CD4-positive, alpha-beta T cell treated with Interferon alpha-2 for 1 hour (primary cell): ENCODE results near the gene SDHA.
"Not testable (repeated sequence)": the region's sequence is repeated elsewhere in the genome, so short reads cannot be mapped to it uniquely, and the experiment has no call there.

Experiments
- DNase-seq, 2 donors: peaks; one replicate each; pipeline ENCODE4 v3.0.0-alpha.2; 2020 to 2022

Gene SDHA

DNA sequence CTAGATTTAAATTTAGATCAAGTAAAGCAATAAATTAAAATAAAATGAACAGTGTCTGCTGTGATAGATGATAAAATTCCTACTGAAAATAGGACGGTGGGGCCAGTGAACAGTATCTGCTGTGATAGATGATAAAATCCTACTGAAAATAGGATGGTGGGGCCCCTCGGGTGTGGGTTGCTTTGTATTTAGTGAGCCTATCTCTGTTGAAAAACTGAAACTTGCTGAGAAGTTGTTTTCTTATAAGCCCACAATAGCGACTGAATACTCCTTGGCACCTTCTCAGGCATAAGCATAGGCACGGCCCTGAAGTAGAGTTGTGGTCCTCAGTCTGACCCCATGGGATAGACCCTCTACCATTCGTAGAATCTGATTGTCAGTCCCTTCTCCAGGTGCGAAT, 5.7 kb downstream of the SDHA start:
- no peak for DNase-seq

DNA sequence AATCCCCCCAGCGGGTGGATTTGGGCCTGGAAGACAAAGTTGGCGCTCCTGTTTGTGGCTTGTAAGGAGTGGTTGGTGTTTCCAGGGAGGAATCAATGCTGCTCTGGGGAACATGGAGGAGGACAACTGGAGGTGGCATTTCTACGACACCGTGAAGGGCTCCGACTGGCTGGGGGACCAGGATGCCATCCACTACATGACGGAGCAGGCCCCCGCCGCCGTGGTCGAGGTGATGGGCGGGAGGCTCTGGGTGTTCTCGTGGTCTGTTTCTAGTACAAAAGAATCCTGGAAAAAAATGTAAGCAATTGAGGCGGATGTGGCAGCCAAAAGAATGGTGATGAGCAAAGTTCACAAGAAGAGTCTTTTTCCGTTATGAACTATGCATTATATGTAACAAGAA, 7.2 kb downstream of the SDHA start:
- DNase-seq: no peak

DNA sequence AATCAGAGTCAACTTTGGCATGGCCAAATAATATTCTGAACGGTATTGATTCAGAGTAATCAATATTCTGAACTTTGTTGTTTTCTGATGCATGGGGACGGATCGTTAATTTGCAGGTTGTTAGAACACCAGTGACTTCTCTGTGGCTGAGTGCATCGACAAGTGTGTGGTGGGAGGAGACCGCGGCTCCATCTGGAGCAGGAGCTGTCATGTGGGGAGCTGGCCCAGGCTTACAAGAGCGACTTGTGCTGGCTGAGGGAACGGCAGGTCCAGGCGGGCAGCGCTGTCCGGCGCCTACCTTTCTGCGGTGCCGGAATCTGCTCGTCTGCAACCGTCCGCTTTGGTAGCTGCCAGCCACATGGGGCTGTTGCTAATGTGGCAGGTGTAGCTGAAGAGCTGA, 9.3 kb downstream of the SDHA start:
- not testable (repeated sequence) for DNase-seq

DNA sequence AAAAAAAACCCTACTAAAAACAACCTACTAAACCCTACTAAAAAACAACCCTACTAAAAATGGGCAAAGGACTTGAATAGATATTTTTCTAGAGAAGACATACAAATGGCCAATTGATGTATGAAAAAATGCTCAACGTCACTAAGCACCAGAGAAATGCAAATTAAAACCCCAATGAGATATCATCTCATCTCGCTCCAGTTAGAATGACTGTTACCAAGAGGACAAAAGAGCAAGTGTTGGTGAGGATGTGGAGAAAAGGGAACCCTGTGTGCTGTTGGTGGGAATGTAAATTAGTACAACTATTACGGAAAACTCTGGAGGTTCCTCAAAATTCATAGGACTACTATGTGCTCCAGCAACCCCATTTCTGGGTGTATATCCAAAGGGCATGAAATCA, 10.8 kb downstream of the SDHA start:
- no peak for DNase-seq

DNA sequence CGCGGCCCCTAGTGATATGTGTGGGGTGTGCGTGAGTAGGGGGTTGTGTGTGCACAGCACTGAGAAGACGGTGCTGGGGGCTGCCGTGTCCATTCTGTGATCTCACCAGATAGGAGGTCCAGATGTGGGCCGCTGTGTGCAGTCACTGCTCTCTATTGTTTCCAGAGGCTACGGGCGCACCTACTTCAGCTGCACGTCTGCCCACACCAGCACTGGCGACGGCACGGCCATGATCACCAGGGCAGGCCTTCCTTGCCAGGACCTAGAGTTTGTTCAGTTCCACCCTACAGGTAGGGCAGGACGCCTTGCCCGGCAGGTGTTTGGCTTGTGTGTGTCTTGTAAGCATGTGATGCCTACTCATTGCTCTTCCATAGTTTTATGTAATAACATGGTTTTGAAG, 12.6 kb downstream of the SDHA start:
- DNase-seq: no peak

DNA sequence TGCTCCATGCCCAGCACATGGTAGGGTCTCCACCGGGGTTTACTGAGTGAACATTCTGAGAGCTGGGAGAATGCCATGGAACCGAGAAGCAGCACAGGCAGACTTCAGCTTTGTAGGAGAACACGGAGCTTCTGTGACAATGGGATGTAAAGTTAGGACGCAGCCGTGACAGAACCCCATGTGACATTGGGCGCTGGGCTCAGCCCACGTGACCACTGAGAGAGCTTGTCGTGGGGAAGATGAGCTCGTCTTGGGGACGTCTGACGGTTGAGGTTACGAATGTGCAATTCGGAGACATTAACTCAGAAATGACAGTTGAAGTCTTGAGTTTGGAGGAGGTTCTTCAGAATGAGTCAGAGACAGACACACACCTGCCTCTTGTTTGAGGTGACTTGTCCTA, 13.5 kb downstream of the SDHA start:
- DNase-seq: no peak

DNA sequence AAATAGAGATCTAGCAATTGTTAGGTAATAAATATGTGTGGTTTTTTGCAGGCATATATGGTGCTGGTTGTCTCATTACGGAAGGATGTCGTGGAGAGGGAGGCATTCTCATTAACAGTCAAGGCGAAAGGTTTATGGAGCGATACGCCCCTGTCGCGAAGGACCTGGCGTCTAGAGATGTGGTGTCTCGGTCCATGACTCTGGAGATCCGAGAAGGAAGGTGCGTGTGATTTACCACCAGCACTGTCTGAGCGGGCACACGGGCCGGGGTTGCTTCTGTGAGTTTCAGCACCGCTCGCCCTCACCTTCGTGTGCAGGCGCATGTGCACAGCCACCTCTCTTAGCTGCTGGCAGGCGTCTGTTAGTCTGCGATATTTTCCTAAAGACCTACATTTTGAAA, 15.3 kb downstream of the SDHA start:
- DNase-seq: not testable (repeated sequence)

DNA sequence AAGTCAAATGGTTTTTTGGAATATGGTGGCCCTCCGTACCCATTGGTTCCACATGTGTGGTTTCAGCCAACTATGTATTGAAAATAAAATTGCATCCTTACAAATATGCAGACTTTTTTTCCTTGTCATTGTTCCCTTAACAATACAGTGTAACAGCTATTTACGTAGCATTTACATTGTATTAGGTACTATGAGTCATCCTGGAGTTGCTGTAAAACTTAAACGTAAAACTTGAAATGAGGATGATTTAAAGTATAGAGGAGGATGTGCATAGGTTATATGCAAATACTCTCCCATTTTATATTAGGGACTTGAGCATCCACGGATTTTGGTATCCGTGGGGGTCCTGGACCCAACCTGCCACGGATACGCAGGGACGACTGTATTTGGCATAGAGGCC, 16.3 kb downstream of the SDHA start:
- DNase-seq: no peak

DNA sequence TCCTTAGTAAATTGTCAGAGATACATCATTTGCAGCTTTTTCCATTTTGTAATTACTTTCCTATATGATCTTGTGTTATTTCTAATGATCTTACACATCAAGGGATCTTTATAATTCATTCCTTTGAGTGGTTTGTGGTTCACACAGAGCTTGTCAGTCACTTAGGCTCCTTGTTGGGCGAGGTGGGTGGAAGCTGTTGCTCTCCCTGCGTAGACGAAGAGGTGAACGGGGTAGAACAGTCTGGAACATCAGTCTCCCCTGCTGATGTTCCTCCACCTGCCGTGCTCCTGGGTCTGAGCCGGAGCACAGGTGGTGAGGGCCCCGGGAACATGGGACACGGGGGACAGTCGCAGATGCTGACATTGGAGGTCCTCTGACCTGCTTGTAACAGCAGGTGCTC, 17.4 kb downstream of the SDHA start:
- not testable (repeated sequence) for DNase-seq

DNA sequence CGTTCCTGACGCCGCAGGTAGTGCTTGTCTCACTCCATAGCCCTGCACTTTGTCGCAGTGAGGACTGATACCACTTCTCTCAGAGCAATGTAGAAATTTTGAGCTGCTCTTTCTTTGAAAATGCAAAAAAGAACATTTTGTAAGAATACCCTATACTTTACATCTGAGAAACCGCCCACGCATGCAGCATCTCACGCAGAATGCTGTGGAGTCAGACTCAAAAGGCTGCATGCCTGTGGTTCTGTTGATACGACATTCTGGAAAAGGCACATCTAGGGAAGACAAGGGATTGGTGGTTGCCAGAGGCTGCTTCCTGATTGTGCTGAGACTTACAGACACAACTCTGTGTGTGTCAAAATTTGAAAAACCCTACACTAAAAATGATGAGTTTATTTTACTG, 19.8 kb downstream of the SDHA start:
- not testable (repeated sequence) for DNase-seq

DNA sequence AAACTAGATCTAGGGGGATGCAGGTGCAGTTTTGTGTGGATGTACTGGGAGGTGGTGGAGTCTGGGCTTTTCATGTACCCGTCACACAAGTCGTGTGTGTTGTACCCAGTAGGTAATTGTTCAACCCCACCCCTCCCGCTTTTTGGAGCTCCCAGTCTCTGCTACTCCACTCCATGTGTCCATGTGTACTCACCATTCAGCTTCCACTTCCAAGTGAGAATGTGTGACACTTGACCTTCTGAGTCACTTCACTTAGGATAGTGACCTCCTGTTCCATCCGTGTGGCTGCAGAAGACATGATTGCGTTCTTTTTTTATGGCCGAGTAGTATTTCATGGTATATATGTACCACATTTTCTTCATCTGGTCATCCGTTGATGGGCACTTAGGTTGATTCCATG, 22.4 kb downstream of the SDHA start:
- not testable (repeated sequence) for DNase-seq

DNA sequence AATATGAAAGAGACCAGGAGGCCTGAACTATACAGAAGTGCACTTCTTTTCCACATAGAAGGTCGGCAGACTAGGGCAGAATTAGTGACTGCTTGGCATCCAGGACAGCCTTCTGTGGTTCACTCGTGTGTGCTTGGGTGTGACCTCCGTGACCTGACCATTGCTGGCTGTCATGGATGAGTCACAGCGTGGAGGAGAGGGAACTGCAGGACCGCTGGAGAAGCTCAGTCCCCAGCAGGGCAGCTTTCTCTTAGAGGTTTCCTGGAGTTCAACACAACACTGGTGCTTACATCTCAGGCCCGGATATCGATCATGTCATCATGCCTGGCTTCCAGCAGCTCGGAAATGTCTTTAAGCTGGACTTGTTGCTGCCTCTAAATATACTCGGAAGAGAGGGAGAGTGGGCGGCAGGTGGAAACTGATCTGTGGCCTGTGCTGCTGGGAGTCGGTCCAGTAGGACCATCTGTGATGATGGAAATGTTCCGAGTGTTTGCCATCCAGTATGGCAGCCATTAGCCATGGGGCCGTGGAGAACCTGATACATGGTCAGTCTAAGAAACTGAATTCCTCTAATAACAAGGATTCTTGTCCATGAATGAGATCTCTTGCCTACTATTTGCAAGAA, 23.0 kb downstream of the SDHA start:
- not testable (repeated sequence) for DNase-seq

DNA sequence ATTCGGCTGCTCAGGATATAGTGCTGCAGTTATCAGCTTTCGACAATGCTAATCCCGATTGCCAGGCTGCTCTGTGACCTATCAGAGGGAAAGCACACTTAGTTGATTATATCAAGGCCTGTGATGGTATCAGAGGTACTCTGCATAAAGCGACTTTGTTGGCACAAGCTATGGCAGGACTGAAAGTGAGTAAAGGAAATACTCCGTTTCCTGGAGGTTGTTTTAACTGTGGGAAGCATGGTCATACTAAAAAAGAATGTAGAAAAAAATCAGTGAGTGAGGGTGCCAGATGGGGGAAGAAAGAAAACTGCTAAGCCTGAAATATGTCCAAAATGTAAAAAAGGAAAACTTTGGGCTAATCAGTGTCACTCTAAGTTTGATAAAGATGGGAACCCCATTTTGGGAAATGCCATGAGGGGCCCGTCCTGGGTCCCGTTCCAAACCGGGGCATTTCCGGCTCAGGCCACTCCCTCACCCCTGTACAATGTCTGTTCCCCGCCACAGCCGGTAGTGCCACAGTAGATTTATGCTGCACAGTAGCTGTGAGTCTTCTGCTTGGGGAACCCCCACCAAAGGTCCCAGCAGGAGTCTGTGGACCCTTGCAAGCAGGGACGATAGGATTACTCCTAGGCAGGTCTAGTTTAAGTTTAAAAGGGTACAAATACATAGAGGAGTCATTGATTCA, 25.7 kb downstream of the SDHA start:
- not testable (repeated sequence) for DNase-seq

DNA sequence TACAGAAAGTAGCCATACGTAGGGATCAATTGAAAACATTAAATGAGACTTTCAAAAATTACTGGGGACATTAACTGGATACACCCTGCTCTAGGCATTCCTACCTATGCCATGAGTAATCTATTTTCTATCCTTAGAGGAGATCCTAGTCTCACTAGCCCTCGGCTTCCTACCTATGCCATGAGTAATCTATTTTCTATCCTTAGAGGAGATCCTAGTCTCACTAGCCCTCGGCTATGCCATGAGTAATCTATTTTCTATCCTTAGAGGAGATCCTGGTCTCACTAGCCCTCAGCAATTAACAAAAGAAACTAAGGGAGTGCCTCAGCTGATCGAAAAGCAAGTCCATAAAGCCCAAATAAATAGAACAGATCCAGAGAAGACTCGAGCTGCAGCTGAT, 27.6 kb downstream of the SDHA start:
- not testable (repeated sequence) for DNase-seq

DNA sequence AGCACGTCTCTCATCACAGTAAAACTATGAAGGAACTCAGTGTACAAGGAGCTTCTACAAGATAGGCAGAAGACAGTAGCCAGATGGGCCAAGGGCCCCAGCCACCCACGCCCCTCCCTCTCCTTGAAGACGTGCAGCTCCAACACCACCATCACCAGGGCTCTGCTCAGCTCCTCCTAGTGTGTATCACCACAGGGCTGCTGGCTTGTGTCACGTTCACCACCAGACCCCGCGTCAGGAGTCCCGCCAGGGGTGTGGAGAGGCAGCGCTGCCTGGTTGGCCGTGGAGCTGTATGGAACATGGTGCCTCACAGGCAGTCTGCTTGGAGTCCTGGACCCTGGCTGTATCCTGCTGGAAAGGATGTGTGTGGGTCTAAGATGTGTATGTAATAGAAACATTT, 32.3 kb downstream of the SDHA start:
- DNase-seq: not testable (repeated sequence)

DNA sequence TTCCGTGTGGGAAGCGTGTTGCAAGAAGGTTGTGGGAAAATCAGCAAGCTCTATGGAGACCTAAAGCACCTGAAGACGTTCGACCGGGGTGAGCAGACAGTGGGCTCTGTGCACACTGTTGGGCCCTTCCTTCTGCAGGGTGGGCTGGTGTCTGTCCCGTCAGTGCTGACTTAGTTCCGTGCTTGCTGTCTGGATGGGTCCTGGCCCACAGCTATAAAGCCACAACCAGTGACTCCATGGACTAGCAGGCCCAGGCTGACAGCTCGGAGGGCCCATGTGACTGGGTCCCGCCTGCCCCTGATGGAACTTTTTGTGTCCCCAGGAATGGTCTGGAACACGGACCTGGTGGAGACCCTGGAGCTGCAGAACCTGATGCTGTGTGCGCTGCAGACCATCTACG, 32.9 kb downstream of the SDHA start:
- DNase-seq: not testable (repeated sequence)

DNA sequence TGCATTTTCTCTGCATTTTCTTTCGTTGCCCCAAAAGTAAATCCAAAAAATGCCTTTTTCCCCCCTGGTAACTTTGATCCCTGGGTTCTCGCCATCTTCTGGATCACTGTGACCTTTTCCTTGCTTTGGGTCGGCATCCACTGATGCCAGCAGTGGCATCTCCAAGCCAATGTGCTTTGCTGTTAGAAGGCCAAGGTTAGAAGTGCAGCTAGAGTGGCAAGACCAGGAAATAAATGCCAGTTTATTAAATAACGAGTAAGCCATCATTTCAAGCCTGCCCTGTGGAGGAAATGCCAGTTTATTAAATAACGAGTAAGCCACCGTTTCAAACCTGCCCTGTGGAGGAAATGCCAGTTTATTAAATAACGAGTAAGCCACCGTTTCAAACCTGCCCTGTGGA, 33.4 kb downstream of the SDHA start:
- DNase-seq: not testable (repeated sequence)

DNA sequence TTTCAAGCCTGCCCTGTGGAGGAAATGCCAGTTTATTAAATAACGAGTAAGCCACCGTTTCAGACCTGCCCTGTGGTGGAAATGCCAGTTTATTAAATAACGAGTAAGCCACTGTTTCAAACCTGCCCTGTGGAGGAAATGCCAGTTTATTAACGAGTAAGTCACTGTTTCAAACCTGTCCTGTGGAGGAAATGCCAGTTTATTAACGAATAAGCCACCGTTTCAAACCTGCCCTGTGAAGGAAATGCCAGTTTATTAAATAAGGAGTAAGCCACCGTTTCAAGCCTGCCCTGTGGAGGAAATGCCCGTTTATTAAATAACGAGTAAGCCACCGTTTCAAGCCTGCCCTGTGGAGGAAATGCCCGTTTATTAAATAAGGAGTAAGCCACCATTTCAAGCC, 33.9 kb downstream of the SDHA start:
- not testable (repeated sequence) for DNase-seq

DNA sequence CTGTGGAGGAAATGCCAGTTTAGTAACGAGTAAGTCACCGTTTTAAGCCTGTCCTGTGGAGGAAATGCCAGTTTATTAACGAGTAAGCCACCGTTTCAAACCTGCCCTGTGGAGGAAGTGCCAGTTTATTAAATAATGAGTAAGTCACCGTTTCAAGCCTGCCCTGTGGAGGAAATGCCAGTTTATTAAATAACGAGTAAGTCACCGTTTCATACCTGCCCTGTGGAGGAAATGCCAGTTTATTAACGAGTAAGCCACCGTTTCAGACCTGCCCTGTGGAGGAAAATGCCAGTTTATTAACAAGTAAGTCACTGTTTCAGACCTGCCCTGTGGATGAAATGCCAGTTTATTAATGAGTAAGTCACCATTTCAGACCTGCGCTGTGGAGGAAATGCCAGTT, 34.4 kb downstream of the SDHA start:
- no peak for DNase-seq

DNA sequence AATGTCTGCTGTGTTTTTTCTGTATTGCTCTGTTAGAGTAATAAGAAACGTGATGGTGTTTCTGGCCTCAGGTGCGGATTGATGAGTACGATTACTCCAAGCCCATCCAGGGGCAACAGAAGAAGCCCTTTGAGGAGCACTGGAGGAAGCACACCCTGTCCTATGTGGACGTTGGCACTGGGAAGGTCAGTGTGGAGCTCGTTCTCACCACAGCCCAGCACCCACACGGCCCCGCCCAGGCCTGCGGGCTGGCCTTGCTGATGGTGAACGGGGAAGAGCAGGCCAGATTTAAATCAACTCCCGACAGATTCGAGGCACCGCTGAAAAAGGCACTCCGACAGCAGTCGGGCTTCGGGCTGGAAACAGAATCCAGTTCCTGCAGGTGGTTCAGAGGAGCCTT, 36.2 kb downstream of the SDHA start:
- not testable (repeated sequence) for DNase-seq

DNA sequence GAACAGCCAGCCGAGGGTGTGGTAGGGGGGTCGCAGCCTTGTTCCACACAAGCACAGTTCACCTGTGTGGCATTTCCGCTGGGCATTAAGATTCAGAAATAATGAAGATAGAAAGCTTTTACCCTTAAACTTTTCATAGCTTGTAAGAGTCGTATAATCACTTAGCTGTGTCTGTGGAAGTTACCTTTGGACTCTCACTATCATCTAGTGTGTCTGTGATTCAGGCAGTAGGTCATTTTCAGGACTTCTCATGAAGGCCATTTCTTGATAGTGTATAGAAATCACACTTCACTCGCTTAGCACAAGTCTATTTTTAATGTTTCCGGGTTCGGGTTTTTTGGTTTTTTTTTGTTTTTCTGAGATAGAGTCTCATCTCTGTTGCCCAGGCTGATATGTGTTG, 37.0 kb downstream of the SDHA start:
- DNase-seq: not testable (repeated sequence)

DNA sequence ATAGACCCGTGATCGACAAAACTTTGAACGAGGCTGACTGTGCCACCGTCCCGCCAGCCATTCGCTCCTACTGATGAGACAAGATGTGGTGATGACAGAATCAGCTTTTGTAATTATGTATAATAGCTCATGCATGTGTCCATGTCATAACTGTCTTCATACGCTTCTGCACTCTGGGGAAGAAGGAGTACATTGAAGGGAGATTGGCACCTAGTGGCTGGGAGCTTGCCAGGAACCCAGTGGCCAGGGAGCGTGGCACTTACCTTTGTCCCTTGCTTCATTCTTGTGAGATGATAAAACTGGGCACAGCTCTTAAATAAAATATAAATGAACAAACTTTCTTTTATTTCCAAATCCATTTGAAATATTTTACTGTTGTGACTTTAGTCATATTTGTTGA, 38.2 kb downstream of the SDHA start:
- not testable (repeated sequence) for DNase-seq

DNA sequence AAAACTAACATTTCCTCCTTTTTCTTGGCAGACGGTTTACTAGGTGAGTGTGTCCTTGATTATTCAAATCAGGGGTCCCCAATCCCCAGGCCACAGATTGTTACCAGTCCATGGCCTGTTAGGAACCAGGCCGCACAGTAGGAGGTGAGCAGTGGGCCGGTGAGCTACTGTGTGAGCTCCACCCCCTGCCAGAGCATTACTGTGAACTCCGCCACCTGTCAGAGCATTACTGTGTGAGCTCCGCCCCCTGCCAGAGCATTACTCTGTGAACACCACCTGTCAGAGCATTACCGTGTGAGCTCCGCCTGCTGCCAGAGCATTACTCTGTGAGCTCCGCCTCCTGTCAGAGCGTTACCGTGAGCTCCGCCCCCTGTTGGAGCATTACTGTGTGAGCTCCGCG, 39.0 kb downstream of the SDHA start:
- no peak for DNase-seq

DNA sequence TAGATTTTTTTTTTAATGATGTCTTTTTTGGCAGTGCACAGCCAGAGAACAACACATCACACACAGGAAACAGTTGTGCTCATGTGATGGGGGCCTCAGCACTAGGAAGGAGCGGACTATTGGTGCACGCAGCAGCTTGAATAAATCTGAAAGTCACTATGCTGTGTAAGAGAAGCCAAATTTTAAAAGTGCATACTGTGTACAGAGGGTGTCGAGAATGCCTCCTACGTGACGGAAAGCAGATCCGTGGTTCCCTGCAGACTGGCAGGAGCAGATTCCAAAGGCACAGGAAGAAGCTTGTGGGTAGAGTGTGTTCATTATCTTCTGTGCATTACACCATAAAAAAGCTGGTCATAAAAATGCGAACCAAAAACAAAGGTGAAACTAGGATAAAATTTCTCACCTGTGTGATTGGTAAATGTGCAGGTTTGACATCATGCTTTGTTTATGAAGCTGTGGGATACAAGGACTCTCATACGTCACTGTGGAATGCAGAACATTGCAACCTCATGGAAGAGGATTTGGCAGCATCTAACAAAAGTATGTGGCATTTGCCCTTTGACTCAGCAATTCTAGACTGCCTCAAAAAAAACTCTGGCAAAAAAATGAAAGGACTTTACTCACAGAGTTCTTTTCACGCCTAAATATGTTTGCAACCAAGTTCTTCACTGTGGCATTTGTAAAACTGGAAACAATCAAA, 45.3 kb downstream of the SDHA start:
- not testable (repeated sequence) for DNase-seq
